Keratinocyte (primary cell): ENCODE results near the gene ARID5B. TPM values are rescaled to one million over a fixed set of nuclear protein-coding genes. Genes with fewer than 3 reads are reported as not detected.
A peak's percentile ranks its signal among the peaks of the same experiment; 100 is the strongest.
"Not testable (repeated sequence)": the region's sequence is repeated elsewhere in the genome, so short reads cannot be mapped to it uniquely, and the experiment has no call there.

Experiments used
- DNase-seq: peaks from one replicate; pipeline ENCODE4 v3.0.0-alpha.2; 2011; ENCODE audit warnings: low read depth, missing footprints, low spot score
- FAIRE-seq: peaks from 2 replicates; lab custom pipeline; 2011; peaks lifted over from hg19 to GRCh38; lab: Jason Lieb, UNC
- H2AFZ ChIP-seq: 2 replicates; pipeline ENCODE4 v1.6.0; 2012; ENCODE audit warnings: low read length, control low read depth, inconsistent platforms; ENCODE audit not compliant: control insufficient read depth
- H3K27ac ChIP-seq: 2 replicates; pipeline ENCODE4 v1.5.1; 2011; ENCODE audit warnings: low read length; ENCODE audit not compliant: control insufficient read depth, insufficient read depth
- H3K27me3 ChIP-seq: 3 replicates; pipeline ENCODE4 v1.6.0; 2011; ENCODE audit warnings: low read length; ENCODE audit not compliant: control insufficient read depth, insufficient read depth; ENCODE audit errors: extremely low read depth
- H3K36me3 ChIP-seq, 2 experiments: 2 replicates in 1 of 2; 3 replicates in 1 of 2; pipeline ENCODE4 v1.5.1; 2011; ENCODE audit warnings: low read length in 2 of 2, mild to moderate bottlenecking in 1 of 2; ENCODE audit not compliant: control insufficient read depth in 2 of 2, insufficient read depth in 2 of 2; ENCODE audit errors: extremely low read depth in 1 of 2
- H3K4me1 ChIP-seq: 3 replicates; pipeline ENCODE4 v1.5.1; 2011; ENCODE audit warnings: low read length; ENCODE audit not compliant: control insufficient read depth, insufficient read depth; ENCODE audit errors: extremely low read depth
- H3K4me2 ChIP-seq: 3 replicates; pipeline ENCODE4 v1.6.0; 2011; ENCODE audit warnings: low read depth, low read length; ENCODE audit not compliant: control insufficient read depth, insufficient read depth; ENCODE audit errors: extremely low read depth
- H3K4me3 ChIP-seq, 3 experiments: fragments of 200-600 bp in 1 of 3; sonication (generic) in 1 of 3; 2 replicates in 2 of 3; 3 replicates in 1 of 3; pipeline ENCODE4 v1.5.1; 2011 to 2016; ENCODE audit warnings: low read length in 3 of 3, mild to moderate bottlenecking in 3 of 3, control low read depth in 2 of 3, inconsistent platforms in 1 of 3, low read depth in 1 of 3, mixed read lengths in 1 of 3, mixed run types in 1 of 3, moderate library complexity in 1 of 3; ENCODE audit not compliant: control insufficient read depth in 2 of 3, insufficient read depth in 2 of 3; ENCODE audit errors: extremely low read depth in 1 of 3
- H3K79me2 ChIP-seq: 2 replicates; pipeline ENCODE4 v1.6.0; 2012; ENCODE audit warnings: low read length; ENCODE audit not compliant: control insufficient read depth, insufficient read depth
- H3K9ac ChIP-seq: 3 replicates; pipeline ENCODE4 v1.6.0; 2011; ENCODE audit warnings: low read length; ENCODE audit not compliant: control insufficient read depth, insufficient read depth; ENCODE audit errors: extremely low read depth
- H3K9me1 ChIP-seq: 3 replicates; pipeline ENCODE4 v1.6.0; 2011; ENCODE audit warnings: low read length; ENCODE audit not compliant: control insufficient read depth, insufficient read depth; ENCODE audit errors: extremely low read depth
- H3K9me3 ChIP-seq: 2 replicates; pipeline ENCODE4 v1.5.1; 2012; ENCODE audit warnings: low read depth, low read length; ENCODE audit not compliant: control insufficient read depth
- H4K20me1 ChIP-seq: 3 replicates; pipeline ENCODE4 v1.6.0; 2011; ENCODE audit warnings: low read length; ENCODE audit not compliant: control insufficient read depth, insufficient read depth; ENCODE audit errors: extremely low read depth
- CTCF ChIP-seq, 3 experiments: IDR thresholded peaks in 1 of 3; conservative IDR thresholded peaks in 1 of 3; optimal IDR thresholded peaks in 1 of 3; 2 replicates in 2 of 3; 3 replicates in 1 of 3; pipeline versions ENCODE3 to v1.5.1; 2011; ENCODE audit warnings: low read length in 3 of 3, mild to moderate bottlenecking in 3 of 3, moderate library complexity in 2 of 3, control low read depth in 1 of 3, inconsistent platforms in 1 of 3; ENCODE audit not compliant: insufficient read depth in 2 of 3; ENCODE audit errors: extremely low read depth in 1 of 3
- EZH2 ChIP-seq: IDR thresholded peaks from one replicate; pipeline ENCODE4 v1.6.1; 2012; ENCODE audit warnings: inconsistent platforms, mild to moderate bottlenecking, low read length, moderate library complexity
- dilution Hi-C: fragments of 300-500 bp; cut with MboI; formaldehyde crosslinking; loops from one replicate; pipeline ENCODE4 v1.7.0; 2020; ENCODE audit warnings: low sequenced_read_pairs; ENCODE audit not compliant: extremely low pct_ligation_motif_present
- polyA plus RNA-seq, 5 experiments: library from polyadenylated mRNA; depleted of rRNA in 3 of 5; stranded (reverse) in 3 of 5; stranded (forward) in 1 of 5; unstranded in 1 of 5; fragments of >200 nt; gene quantifications; 1 replicate in 1 of 5; 2 replicates in 3 of 5; 3 replicates in 1 of 5; pipeline versions ENCODE4 v1.2.1 to v1.2.3, GENCODE V29; 2011 to 2012; ENCODE audit warnings: missing spikeins in 2 of 5, low read depth in 1 of 5, low replicate concordance in 1 of 5

The ARID5B gene
- polyA plus RNA-seq, 1 donor (not counting 4 experiments of a cell fraction or from before 2014, with no cell fraction given): 7.0 TPM

- no peaks in the 10 kb centered on the region for H3K9me3 ChIP-seq
- H3K4me2 ChIP-seq: peak overlapping the region; percentile 31
- peaks cover 0 to 3% of the 10 kb centered on the region in 2 experiments for H3K36me3 ChIP-seq
- no peak overlapping the region for H3K9ac ChIP-seq
- peaks cover 12% of the 10 kb centered on the region for H3K4me1 ChIP-seq
- peak overlapping the region; percentile 27 for H3K27ac ChIP-seq
- dilution Hi-C loops: no loop called here
- H4K20me1 ChIP-seq: no peaks in the 10 kb centered on the region
- H2AFZ ChIP-seq: no peak overlapping the region
- H3K9me1 ChIP-seq: no peaks in the 10 kb centered on the region
- no peak for FAIRE-seq
- TF ChIP-seq EZH2 (no peak), CTCF (optimal IDR thresholded peaks at IDR 0.05 in 1 of 3, IDR thresholded peaks at IDR 0.05 in 1 of 3, conservative IDR thresholded peaks at IDR 0.05 in 1 of 3; ENCODE audit: extremely low read depth in 1 of 3, insufficient read depth in 2 of 3, low read length in 3 of 3) (no peak)
- no peaks in the 10 kb centered on the region for H3K27me3 ChIP-seq
- peaks cover 6% of the 10 kb centered on the region for H3K79me2 ChIP-seq
- no peak overlapping the region for H3K4me3 ChIP-seq
- DNase-seq: no peak
Measured at GRCh38 chr10:61974601-61975390, 73.3 kb downstream of the ARID5B start.

- Histone ChIP-seq H3K4me1 (peaks cover 12% of the 10 kb centered on the region), H4K20me1 (no peaks in the 10 kb centered on the region), H2AFZ (no peak overlapping the region), H3K9ac (no peak overlapping the region), H3K4me2 (peak overlapping the region; percentile 31), H3K9me1 (no peaks in the 10 kb centered on the region), H3K27ac (no peak overlapping the region), H3K36me3 (peaks cover 0 to 3% of the 10 kb centered on the region in 2 experiments), H3K79me2 (peaks cover 6% of the 10 kb centered on the region), H3K4me3 (no peak overlapping the region), H3K27me3 (no peaks in the 10 kb centered on the region), H3K9me3 (no peaks in the 10 kb centered on the region)
- peak; percentile 81 for FAIRE-seq
- dilution Hi-C loops: no loop called here
- TF ChIP-seq EZH2 (no peak), CTCF (optimal IDR thresholded peaks at IDR 0.05 in 1 of 3, IDR thresholded peaks at IDR 0.05 in 1 of 3, conservative IDR thresholded peaks at IDR 0.05 in 1 of 3; ENCODE audit: extremely low read depth in 1 of 3, insufficient read depth in 2 of 3, low read length in 3 of 3) (no peak)
- peak; percentile 28 for DNase-seq
Measured at GRCh38 chr10:61975391-61975932, 74.0 kb downstream of the ARID5B start.

- H3K4me2 ChIP-seq, H3K9ac ChIP-seq, H3K4me3 ChIP-seq, H3K79me2 ChIP-seq, H2AFZ ChIP-seq, H3K36me3 ChIP-seq, dilution Hi-C loops, H3K9me3 ChIP-seq, H4K20me1 ChIP-seq, H3K9me1 ChIP-seq, FAIRE-seq, DNase-seq, H3K27ac ChIP-seq, H3K27me3 ChIP-seq: not testable (repeated sequence)
- H3K4me1 ChIP-seq: peaks cover 15% of the 10 kb centered on the region
Measured at GRCh38 chr10:61976951-61977721, 75.6 kb downstream of the ARID5B start.
